SIG-M5 (cell line): Measurements from ENCODE around the gene TAF1B.

Experiments
- DNase-seq: peaks from one replicate; lab custom pipeline; 2025; lab: John Stamatoyannopoulos, UW

The TAF1B gene

GRCh38 chr2:9941196-9941995 lies 98.1 kb downstream of the TAF1B start:
- no peak for DNase-seq

DNA sequence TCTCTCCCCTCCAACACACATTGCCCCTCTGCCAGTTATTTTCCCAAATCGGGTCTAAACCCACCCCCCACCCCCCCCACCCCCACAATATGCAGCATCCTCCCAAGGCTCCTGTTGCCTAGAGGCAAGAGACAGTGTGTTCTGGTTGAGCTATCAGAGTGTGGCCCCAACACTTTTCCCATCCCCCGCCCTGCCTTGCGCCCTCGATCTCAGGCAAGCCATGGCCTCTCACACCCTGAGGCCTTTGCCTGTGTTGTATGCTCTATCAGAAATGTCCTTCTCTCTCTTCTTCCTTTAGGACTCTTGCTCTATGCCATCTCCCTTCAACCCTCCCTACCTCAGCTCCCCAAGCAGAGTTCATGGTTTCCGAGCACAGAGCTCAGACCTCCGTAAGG lies 98.7 kb downstream of the TAF1B start:
- no peak for DNase-seq

- no peak for DNase-seq
Measured at GRCh38 chr2:9944330-9944758, 101.1 kb downstream of the TAF1B start.

- no peak for DNase-seq
Measured at GRCh38 chr2:9945596-9945995, 102.3 kb downstream of the TAF1B start.

GRCh38 chr2:9946076-9946475 lies 102.8 kb downstream of the TAF1B start:
- no peak for DNase-seq

- DNase-seq: no peak
Measured at GRCh38 chr2:9946818-9947217, 103.5 kb downstream of the TAF1B start.

DNA sequence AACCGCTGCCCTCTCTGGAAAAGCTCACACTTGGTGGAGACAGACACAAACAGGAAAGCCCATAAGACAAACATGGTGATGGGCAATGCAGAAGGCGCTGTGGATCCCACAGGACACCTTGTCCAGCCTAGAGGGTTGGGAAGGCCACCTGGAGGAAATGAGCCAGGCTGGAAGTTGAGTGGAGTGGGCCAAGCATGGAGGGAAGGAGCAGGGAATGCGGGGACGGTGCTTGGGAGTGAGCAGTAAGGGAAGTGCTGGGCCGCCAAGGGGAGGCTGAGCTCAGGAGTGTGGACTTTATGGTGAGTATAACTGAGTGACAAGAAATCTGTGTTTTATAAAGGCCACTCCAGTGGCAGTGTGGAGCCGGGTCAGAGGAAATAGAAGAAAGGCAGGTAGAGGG lies 105.4 kb downstream of the TAF1B start:
- no peak for DNase-seq

DNA sequence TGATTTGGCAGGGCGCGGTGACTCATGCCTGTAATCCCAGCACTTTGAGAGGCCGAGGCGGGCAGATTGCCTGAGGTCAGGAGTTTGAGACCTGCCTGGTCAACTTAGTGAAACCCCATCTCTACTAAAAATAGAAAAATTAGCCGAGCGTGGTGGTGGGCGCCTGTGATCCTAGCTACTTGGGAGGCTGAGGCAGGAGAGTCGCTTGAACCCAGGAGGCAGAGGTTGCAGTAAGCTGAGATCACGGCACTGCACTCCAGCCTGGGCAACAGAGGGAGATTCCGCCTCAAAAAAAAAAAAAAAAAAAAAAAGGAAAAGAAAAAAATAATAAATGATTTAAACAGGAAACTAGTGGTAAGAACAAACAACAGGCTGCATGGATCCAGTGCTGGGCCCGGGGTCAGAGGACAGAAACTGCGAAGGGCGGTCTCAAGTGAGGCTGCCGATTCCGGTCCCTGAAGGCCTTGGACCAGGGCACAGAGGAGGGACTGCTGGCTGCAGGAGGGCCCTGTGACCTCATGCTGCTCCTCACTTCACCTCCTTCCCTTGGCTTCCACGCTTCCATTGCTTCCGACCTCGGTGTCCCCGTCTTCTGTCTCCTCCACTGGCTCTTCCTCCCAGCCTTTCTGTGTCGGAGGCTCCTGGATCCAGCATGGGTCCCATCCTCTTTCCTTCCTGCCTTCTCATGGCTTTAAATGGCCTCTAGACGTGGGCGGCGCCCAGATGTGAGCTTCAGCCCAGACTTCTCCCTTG lies 106.1 kb downstream of the TAF1B start:
- no peak for DNase-seq

DNA sequence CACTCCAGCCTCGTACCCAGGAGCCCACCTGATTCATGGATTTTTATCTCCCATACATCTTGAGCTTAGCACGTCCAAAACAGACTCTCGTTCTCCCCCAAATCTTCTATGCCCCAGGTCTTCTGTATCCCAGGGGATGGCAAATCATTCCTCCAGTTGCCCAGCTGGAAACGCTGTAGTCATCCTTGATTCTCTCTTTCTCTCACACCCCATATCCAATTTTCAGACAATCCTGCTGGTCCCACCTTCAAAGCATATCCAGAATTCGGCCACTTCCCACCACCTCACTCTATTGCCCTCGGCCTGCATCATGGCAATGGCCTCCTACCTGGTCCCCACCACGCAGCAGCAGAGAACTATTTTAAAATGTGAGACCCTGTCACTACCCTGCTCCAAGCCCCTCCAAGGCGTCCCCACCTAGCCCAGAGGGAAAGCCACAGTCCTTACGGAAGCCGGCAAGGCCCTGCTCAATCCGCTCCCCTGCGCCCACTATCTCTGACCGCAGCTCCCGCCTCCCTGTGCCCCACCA lies 106.8 kb downstream of the TAF1B start:
- DNase-seq: no peak

DNA sequence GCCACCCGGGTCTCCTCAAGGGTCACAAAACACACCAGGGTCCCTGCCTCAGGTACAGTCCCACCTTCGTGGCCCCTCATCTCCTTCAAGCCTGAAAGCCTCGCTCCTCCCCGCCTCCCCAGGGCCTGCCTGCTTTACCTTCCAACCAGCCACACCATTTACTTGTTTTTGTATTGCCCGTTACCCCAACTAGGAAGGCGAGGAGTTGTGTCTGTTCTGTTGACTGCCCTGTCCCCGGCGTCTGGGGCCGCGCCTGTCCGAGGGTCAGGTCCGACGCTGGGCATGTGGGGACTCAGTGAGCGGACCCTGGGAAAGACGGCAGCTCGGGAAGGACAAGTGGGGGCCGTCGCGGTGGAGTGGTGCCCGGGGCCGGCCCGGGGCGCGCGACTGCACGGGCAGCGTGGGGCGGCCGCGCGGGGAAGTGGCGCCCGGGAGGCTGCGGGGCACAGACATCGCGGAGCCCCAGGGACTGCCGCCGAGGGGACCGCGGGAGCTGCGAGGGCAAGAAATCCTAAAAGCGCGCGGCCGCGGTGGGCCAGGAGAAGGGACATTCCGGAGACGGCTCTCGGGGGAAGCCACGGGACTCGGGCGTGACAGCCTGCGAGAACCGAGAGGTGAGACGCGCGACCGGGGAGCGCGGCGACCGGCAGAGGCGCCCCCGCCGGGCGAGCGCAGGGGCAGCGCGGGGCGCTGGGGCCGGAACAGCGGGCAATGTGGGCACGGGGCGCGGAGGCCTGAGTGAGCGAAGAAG lies 107.4 kb downstream of the TAF1B start:
- DNase-seq: no peak

DNA sequence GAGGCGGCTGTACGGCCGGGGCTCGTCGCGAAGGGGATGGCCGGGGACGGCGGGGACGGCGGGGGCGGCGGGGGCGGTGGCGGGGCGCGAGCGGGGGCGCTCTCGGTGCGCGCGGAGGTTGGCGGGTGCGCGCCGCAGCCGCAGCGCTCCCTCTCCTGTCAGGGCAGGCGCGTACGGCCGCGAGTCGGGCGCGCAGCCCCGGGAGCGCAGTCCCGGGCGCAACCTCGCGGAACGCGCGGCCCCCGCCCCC lies 107.9 kb downstream of the TAF1B start:
- DNase-seq: no peak

DNA sequence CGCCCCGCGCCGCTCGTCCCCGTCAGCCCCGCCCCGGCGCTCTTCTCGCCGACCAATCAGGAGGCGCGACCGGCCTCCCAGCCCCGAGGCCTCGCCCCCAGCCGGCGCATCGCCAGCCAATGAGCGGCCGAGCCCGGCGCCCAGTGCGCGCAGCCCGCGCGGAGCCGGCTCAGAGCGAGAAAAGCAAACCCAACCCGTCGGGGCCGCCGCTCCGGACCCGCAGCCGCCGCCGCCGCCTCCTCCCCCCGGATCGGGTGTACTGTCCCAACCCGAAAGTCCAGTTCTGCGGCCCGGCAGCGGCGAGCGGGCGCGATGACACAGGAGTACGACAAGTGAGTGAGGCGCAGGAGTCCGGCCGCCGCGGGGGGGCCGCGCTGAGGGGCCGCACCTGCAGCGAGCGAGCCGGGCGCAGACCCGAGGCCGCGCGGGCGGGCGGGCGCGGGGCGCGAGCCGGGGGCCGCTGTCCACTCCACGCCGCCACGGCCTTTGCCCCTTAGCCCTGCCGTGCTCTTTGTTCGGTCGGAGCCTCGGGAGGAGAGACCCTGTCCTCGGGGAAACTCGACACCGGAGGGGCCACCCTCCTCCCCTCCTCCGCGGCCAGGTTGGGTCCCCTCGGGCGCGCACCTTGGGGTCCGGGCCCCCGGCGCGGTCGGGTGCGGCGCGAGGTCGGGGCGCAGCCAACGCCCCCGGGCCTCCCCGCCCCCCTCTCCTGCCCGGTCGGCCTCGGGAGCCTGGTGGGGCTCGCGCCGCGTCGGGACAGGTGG lies 108.4 kb downstream of the TAF1B start, which contains the start of gene GRHL1:
GRHL1 (plus strand) TSS at position 172 of the 764 bp plus-strand sequence; CDS start at position 313, 141 bp downstream.
- peak; percentile 22 for DNase-seq

- DNase-seq: no peak
Measured at GRCh38 chr2:9952286-9952737, 109.0 kb downstream of the TAF1B start.

DNA sequence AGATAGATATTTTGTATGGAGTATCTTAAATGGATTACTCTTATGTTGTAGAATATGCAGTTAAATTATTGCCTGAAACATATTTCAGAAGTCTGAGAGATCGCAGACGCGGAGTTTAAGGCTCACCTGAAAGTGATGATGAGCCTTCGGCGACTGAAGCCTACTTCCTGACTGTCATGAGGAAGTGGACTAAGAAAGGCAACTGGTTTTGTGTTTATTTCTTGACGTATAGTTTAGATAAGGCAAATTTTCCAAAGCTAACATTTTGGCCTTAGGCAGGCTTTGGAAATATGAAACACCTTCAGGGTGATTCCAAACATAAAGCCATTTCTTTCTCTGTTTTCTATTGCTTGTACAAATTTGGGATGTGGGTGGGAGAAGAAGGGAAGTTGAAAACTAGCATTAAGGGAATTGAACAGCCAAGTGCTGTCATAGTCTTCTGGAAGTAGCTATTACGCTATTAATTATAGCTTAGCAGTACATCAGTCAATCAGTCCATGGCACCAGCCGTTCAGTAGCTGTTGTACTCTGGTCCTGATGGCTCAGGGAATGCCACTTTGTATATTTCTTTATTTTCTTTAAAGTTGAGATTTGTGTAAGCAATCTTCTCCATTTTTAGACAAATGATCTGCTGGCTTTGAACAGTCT lies 109.7 kb downstream of the TAF1B start:
- DNase-seq: no peak

DNA sequence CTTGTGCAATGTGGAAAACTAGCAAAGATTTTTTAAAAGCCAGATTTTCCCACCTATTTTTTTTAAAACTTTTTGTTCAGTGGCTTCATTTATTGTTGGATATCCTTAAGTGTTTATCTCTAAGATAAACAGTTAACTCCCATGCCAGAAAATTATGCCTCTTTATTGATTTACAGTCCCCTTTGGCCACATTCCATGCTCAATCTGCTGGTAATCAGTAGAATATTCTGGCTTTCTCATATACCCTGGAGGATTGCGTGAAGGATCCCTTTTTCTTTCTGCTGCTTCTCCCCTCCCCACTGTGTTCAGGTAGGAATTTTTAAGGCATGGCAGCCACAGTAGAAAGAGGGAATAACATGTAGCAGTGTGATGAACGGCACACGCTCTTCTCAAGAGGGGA lies 110.9 kb downstream of the TAF1B start:
- no peak for DNase-seq

GRCh38 chr2:9958057-9958456 lies 114.8 kb downstream of the TAF1B start:
- DNase-seq: no peak

DNA sequence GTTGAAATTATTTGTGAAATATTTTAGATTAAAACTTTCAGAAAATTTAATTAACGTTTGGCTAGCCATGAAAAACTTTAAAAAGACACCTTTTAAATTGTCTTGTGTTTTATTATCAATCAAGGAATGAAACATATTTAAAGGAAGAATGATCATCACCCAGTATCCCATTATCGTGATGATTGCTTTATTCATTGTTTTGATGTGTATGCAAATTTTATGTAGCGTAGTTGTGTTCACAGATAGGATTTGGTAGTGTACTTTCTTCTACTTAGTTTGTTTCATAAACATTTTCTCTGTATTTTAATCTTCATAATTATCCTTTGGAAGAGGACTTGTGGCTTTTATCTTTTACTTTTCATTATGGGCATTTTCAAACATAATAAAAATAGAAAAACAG lies 116.0 kb downstream of the TAF1B start:
- no peak for DNase-seq

DNA sequence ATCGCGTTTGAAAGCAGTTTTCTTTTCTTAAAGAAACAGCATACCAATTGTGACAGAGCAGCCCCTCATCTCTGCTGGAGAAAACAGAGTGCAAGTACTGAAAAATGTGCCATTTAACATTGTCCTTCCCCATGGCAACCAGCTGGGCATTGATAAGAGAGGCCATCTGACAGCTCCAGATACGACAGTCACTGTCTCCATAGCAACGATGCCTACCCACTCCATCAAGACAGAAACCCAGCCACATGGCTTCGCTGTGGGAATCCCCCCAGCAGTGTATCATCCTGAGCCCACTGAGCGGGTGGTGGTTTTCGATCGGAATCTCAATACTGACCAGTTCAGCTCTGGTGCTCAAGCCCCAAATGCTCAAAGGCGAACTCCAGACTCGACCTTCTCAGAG lies 117.7 kb downstream of the TAF1B start:
- no peak for DNase-seq

DNA sequence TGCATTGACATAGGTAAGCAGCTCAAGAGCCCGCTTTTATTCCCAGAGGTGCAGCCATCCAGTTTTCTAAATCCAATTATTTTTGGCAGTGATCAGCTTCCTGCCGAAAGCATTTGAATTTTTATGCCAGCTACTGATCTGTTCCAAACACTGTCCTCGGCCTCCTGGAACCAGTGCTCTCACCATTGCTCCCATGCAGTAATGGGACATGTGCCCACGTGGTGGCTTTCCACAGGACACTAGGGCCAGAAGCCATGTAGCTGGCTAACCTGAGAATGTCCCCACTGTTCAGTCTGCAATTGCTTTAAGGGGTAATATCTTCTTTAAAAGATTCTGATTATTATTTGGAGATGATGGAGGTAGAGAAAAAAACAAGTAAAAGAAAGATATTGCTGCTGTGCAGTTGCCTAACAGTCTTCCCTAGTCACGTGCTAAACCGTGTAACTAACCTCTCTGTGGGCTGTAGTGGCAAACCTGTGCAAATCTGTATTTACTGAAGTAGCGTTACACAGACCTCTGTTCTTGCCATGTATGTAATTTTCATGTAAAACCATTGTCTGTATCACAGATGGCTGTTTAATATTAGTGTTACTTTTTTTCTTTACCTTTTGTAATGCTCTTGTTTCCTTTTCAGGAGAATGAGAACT lies 121.2 kb downstream of the TAF1B start:
- no peak for DNase-seq

- no peak for DNase-seq
Measured at GRCh38 chr2:9965119-9965822, 122.0 kb downstream of the TAF1B start.
